A549 (cell line): ENCODE results near the gene NOXA1. TPM values are rescaled to one million over a fixed set of nuclear protein-coding genes. Genes with fewer than 3 reads are reported as not detected.

ENCODE experiments used
- ATAC-seq, 2 experiments: fragments of 200-7000 bp in 1 of 2; fragments of >200 bp in 1 of 2; cut with Nextera tagmentation in 1 of 2; cut with Tn5 transposase in 1 of 2; 3 replicates each; pipeline versions ENCODE4 v1.8.0 to v1.9.1; 2018 to 2020; ENCODE audit warnings: mild to moderate bottlenecking in 1 of 2, moderate library complexity in 1 of 2
- CTCF ChIA-PET: fragments of 300-600 bp; sonication (Branson Sonifier 250); formaldehyde crosslinking; extraction: SDS; loops from one replicate; lab custom pipeline; 2021; ENCODE audit warnings: antibody characterized with exemption, inconsistent platforms; lab: Yijun Ruan, JAX
- POLR2A ChIA-PET: fragments of 350-600 bp; formaldehyde crosslinking; extraction: SDS; loops from one replicate; lab custom pipeline; 2021; ENCODE audit warnings: antibody characterized with exemption, inconsistent platforms; lab: Yijun Ruan, JAX
- DNase-seq, 2 experiments: peaks; one replicate each; pipeline versions ENCODE4 v3.0.0 to v3.0.0-alpha.2; 2011 to 2016; ENCODE audit warnings: low read depth in 1 of 2, low spot score in 1 of 2
- FAIRE-seq: peaks from 2 replicates; lab custom pipeline; 2011; peaks lifted over from hg19 to GRCh38; lab: Jason Lieb, UNC
- H3K27ac ChIP-seq, 2 experiments: fragments of >200 bp; sonication (Bioruptor Twin); formaldehyde crosslinking; 3 replicates each; pipeline ENCODE4 v1.5.1; 2016 to 2017
- H3K4me1 ChIP-seq: fragments of >200 bp; sonication (Bioruptor Twin); formaldehyde crosslinking; 3 replicates; pipeline ENCODE4 v1.6.1; 2016
- H3K4me2 ChIP-seq: fragments of >200 bp; sonication (Bioruptor Twin); formaldehyde crosslinking; 3 replicates; pipeline ENCODE4 v1.6.1; 2016
- H3K4me3 ChIP-seq: fragments of >200 bp; sonication (Bioruptor Twin); formaldehyde crosslinking; 3 replicates; pipeline ENCODE4 v1.5.1; 2016
- H3K9me3 ChIP-seq: fragments of >200 bp; sonication (Bioruptor Twin); formaldehyde crosslinking; 3 replicates; pipeline ENCODE4 v1.6.1; 2016
- BHLHE40 ChIP-seq: IDR thresholded peaks from 2 replicates; pipeline ENCODE4 v1.6.1; 2012; ENCODE audit warnings: low read depth, low read length, inconsistent platforms
- CHD2 ChIP-seq: fragments of 150-350 bp; IDR thresholded peaks from 2 replicates; pipeline ENCODE4 v1.6.1; 2014; ENCODE audit warnings: low read length; ENCODE audit not compliant: partially characterized antibody
- CHD4 ChIP-seq: fragments of 200-600 bp; sonication (generic); IDR thresholded peaks from 2 replicates; pipeline ENCODE4 v1.6.1; 2016; ENCODE audit warnings: antibody characterized with exemption, mild to moderate bottlenecking, borderline replicate concordance
- EHMT2 ChIP-seq: fragments of 200-600 bp; sonication (generic); IDR thresholded peaks from 2 replicates; pipeline ENCODE4 v1.6.1; 2016; ENCODE audit warnings: antibody characterized with exemption, low read depth, mild to moderate bottlenecking, moderate library complexity
- ESRRA ChIP-seq: fragments of 150-350 bp; IDR thresholded peaks from 2 replicates; pipeline ENCODE4 v1.6.1; 2014; ENCODE audit warnings: mild to moderate bottlenecking, low read length, borderline replicate concordance
- FOSL2 ChIP-seq, 2 experiments: fragments of 450-650 bp in 1 of 2; fragments of >200 bp in 1 of 2; sonication (Bioruptor Twin) in 1 of 2; formaldehyde crosslinking; IDR thresholded peaks; 2 replicates each; pipeline versions ENCODE4 v1.5.0 to v1.6.1; 2016 to 2020; ENCODE audit warnings: mild to moderate bottlenecking in 1 of 2, moderate library complexity in 1 of 2
- FOXS1 ChIP-seq: fragments of 250-450 bp; sonication (Bioruptor Pico); IDR thresholded peaks from 2 replicates; pipeline ENCODE4 v1.5.0; 2020; ENCODE audit warnings: mild to moderate bottlenecking, moderate library complexity
- HDAC2 ChIP-seq: fragments of 200-600 bp; sonication (generic); IDR thresholded peaks from 2 replicates; pipeline ENCODE4 v1.6.1; 2016
- HOXB13 ChIP-seq: fragments of 250-450 bp; sonication (Bioruptor Pico); IDR thresholded peaks from 2 replicates; pipeline ENCODE4 v1.5.0; 2020; ENCODE audit warnings: low read depth, mild to moderate bottlenecking, moderate library complexity
- KDM1A ChIP-seq: fragments of 200-600 bp; sonication (generic); IDR thresholded peaks from 2 replicates; pipeline ENCODE4 v1.6.1; 2016; ENCODE audit warnings: low read depth, mild to moderate bottlenecking
- MAFK ChIP-seq: fragments of 450-650 bp; IDR thresholded peaks from 2 replicates; pipeline ENCODE4 v1.6.1; 2014; ENCODE audit not compliant: partially characterized antibody
- MAZ ChIP-seq: fragments of 150-350 bp; IDR thresholded peaks from 2 replicates; pipeline ENCODE4 v1.6.1; 2014; ENCODE audit warnings: antibody characterized with exemption, low read depth, low read length, borderline replicate concordance
- MYC ChIP-seq: IDR thresholded peaks from 2 replicates; pipeline ENCODE4 v1.6.1; 2012; ENCODE audit warnings: mild to moderate bottlenecking, inconsistent platforms, low read length, improper control_type of control experiment, borderline replicate concordance
- NPAS2 ChIP-seq: fragments of 250-450 bp; sonication (Bioruptor Pico); IDR thresholded peaks from 2 replicates; pipeline ENCODE4 v1.8.0; 2022; ENCODE audit warnings: mild to moderate bottlenecking, moderate library complexity, borderline replicate concordance
- NR3C1 ChIP-seq: fragments of >200 bp; sonication (Bioruptor Twin); formaldehyde crosslinking; IDR thresholded peaks from 3 replicates; pipeline ENCODE4 v1.6.1; 2017
- PHF8 ChIP-seq: fragments of 200-600 bp; sonication (generic); IDR thresholded peaks from 2 replicates; pipeline ENCODE4 v1.6.1; 2016; ENCODE audit warnings: low read depth, mild to moderate bottlenecking, antibody characterized with exemption, moderate library complexity, borderline replicate concordance
- POLR2A ChIP-seq: IDR thresholded peaks from 2 replicates; pipeline ENCODE4 v1.6.1; 2012; ENCODE audit warnings: mild to moderate bottlenecking, low read length
- RFX5 ChIP-seq: fragments of 450-650 bp; IDR thresholded peaks from 2 replicates; pipeline ENCODE4 v1.7.1; 2014; ENCODE audit warnings: antibody characterized with exemption, mild to moderate bottlenecking, moderate library complexity
- RNF2 ChIP-seq: fragments of 200-600 bp; sonication (generic); IDR thresholded peaks from 2 replicates; pipeline ENCODE4 v1.6.1; 2016; ENCODE audit warnings: low read depth, mild to moderate bottlenecking, antibody characterized with exemption, moderate library complexity, borderline replicate concordance
- SMC3 ChIP-seq: fragments of >200 bp; sonication (Bioruptor Twin); formaldehyde crosslinking; IDR thresholded peaks from 3 replicates; pipeline ENCODE4 v1.6.1; 2018; ENCODE audit warnings: inconsistent platforms
- TFCP2L1 ChIP-seq: fragments of 250-450 bp; sonication (Bioruptor Pico); IDR thresholded peaks from 2 replicates; pipeline ENCODE4 v1.5.0; 2021; ENCODE audit warnings: mild to moderate bottlenecking
- TP53 ChIP-seq: fragments of 250-450 bp; sonication (Bioruptor Pico); IDR thresholded peaks from 2 replicates; pipeline ENCODE4 v1.5.0; 2021; ENCODE audit warnings: mild to moderate bottlenecking, moderate library complexity
- ZFP36 ChIP-seq: fragments of 450-650 bp; IDR thresholded peaks from 2 replicates; pipeline ENCODE4 v1.6.1; 2014; ENCODE audit warnings: borderline replicate concordance; ENCODE audit not compliant: partially characterized antibody
- WGBS: methylation state at CpG from one replicate; pipeline ENCODE4 v1.1.6; 2017; ENCODE audit errors: missing lambda C conversion rate; 5-methylcytosine and 5-hydroxymethylcytosine counted together
- polyA plus RNA-seq, 4 experiments: library from polyadenylated mRNA; depleted of rRNA in 3 of 4; stranded (reverse); fragments of >200 nt; fragmentation: RNase III in 1 of 4; extraction: RNeasy Plus Mini Kit Qiagen cat#74134 plus additional on column Dnase treatment in 1 of 4; gene quantifications; 2 replicates in 3 of 4; 3 replicates in 1 of 4; pipeline ENCODE4 v1.2.3, GENCODE V29; 2011 to 2017
- TF ChIP-seq, protein P1 (sequence below): fragments of 200-600 bp; sonication (generic); IDR thresholded peaks from 2 replicates; pipeline ENCODE4 v1.6.1; 2016; ENCODE audit warnings: antibody characterized with exemption, mild to moderate bottlenecking, moderate library complexity
- TF ChIP-seq, protein P2 (sequence below): IDR thresholded peaks from 2 replicates; pipeline ENCODE4 v1.6.1; 2012
- TF ChIP-seq, protein P3 (sequence below): IDR thresholded peaks from 2 replicates; pipeline ENCODE4 v1.6.1; 2012

The NOXA1 gene
- polyA plus RNA-seq, 2 of the 4 experiments (the other 2 are of a cell fraction), result 0.44 to 1.5 TPM

DNA sequence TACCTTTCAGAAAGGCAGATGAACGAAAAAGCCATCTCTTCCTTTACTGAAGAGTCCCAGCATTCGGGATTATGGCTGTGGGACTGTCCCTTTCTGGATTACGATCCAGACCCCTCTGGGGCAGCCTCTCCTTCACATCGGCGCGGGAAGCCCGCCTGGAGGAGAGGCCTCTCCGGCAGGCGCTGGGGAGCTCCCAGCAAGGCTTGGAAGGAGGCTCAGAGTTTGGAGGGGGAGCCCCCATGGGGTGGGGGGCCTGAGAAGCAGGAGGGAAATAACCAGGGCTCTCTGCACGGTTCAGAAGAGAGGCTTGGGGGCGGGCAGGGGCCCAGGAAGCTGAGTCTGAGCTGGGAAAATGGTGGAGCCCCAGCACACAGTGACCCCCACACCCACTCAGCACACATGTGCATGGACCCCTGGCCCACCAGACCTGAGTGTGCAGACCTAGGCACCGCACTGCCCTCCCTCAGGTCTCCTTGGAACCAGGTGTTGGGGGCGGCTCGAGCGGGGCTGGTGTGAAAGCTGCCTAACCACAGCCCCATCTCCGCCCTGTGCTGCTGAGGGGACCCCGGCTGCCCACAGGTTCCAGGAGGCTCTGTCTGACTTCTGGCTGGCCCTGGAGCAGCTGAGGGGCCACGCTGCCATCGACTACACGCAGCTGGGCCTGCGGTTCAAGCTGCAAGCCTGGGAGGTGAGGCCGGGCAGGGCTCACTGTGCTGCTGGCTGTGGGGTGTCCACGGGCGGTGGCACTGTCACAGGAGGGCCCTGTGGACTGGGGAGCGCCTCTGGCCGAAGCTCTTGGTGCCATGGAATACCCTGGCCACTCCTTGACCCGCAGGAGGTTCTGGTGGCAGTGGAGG lies 4.5 kb downstream of the NOXA1 start:
- no peak overlapping the region for H3K4me3 ChIP-seq
- no peak overlapping the region for H3K4me2 ChIP-seq
- H3K9me3 ChIP-seq, result no peaks in the 10 kb centered on the region
- H3K27ac ChIP-seq, result no peak overlapping the region
- ChIA-PET POLR2A (no interaction called here), CTCF (interaction anchor here (0.8 to 8.1 kb wide), 2 partner anchors 11 to 17 kb away, joined by 3 to 98 read pairs; partner anchors contain the start of gene ENTPD8)
- ATAC-seq (no peak), FAIRE-seq (no peak), DNase-seq (no peak)
- TF ChIP-seq TFCP2L1 (CRISPR knock-in tag) (no peak), CHD2 (no peak), ZFP36 (no peak), HOXB13 (CRISPR knock-in tag) (no peak), RNF2 (no peak), TP53 (CRISPR knock-in tag) (no peak), MYC (no peak), KDM1A (no peak), FOXS1 (CRISPR knock-in tag) (no peak), POLR2A (no peak)
- TF ChIP-seq, protein P1, sequence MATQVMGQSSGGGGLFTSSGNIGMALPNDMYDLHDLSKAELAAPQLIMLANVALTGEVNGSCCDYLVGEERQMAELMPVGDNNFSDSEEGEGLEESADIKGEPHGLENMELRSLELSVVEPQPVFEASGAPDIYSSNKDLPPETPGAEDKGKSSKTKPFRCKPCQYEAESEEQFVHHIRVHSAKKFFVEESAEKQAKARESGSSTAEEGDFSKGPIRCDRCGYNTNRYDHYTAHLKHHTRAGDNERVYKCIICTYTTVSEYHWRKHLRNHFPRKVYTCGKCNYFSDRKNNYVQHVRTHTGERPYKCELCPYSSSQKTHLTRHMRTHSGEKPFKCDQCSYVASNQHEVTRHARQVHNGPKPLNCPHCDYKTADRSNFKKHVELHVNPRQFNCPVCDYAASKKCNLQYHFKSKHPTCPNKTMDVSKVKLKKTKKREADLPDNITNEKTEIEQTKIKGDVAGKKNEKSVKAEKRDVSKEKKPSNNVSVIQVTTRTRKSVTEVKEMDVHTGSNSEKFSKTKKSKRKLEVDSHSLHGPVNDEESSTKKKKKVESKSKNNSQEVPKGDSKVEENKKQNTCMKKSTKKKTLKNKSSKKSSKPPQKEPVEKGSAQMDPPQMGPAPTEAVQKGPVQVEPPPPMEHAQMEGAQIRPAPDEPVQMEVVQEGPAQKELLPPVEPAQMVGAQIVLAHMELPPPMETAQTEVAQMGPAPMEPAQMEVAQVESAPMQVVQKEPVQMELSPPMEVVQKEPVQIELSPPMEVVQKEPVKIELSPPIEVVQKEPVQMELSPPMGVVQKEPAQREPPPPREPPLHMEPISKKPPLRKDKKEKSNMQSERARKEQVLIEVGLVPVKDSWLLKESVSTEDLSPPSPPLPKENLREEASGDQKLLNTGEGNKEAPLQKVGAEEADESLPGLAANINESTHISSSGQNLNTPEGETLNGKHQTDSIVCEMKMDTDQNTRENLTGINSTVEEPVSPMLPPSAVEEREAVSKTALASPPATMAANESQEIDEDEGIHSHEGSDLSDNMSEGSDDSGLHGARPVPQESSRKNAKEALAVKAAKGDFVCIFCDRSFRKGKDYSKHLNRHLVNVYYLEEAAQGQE, result no peak
- peaks cover 20% of the 10 kb centered on the region; the same call in 1 of the 3 replicates for H3K4me1 ChIP-seq
- 94% methylated on average over 11 of the region's 27 CpGs for WGBS

DNA sequence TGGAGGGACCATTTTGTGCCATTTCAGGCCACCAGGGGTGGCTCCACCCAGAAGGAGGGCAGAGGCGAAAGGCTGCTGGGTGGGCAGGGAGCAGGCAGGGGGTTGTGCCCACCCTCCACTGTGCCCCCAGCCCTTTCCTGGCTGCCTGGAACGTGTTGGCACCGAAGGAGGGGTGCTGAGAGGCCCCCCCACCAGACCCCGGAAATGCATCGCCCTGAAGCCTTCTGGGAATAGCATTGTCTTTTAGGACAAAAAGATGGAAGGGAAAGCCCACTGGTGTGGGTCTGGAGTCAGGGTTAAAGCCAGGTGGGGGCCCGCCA lies 5.1 kb downstream of the NOXA1 start:
- H3K9me3 ChIP-seq, result no peaks in the 10 kb centered on the region
- TF ChIP-seq MAZ (no peak), NPAS2 (CRISPR knock-in tag) (no peak), SMC3 (no peak), ESRRA (no peak), POLR2A (no peak), CHD4 (no peak), HDAC2 (no peak), FOSL2 (IDR thresholded peaks at IDR 0.05) (no peak), FOSL2 (CRISPR knock-in tag; IDR thresholded peaks at IDR 0.05) (no peak), MYC (no peak), PHF8 (no peak), BHLHE40 (no peak), ZFP36 (no peak), EHMT2 (no peak), RFX5 (no peak), NR3C1 (no peak), MAFK (no peak)
- TF ChIP-seq, protein P2, sequence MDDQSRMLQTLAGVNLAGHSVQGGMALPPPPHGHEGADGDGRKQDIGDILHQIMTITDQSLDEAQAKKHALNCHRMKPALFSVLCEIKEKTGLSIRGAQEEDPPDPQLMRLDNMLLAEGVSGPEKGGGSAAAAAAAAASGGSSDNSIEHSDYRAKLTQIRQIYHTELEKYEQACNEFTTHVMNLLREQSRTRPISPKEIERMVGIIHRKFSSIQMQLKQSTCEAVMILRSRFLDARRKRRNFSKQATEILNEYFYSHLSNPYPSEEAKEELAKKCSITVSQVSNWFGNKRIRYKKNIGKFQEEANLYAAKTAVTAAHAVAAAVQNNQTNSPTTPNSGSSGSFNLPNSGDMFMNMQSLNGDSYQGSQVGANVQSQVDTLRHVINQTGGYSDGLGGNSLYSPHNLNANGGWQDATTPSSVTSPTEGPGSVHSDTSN, result no peak
- TF ChIP-seq, protein P3, sequence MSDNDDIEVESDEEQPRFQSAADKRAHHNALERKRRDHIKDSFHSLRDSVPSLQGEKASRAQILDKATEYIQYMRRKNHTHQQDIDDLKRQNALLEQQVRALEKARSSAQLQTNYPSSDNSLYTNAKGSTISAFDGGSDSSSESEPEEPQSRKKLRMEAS, result no peak
- no peak overlapping the region for H3K27ac ChIP-seq
- no peak overlapping the region for H3K4me2 ChIP-seq
- ATAC-seq (no peak), DNase-seq (no peak), FAIRE-seq (no peak)
- CTCF ChIA-PET, result interaction anchor here (0.8 to 8.1 kb wide), 2 partner anchors 11 to 16 kb away, joined by 3 to 98 read pairs; partner anchors contain the start of gene ENTPD8
- 89% methylated on average over 4 of the region's 6 CpGs for WGBS
- no peak overlapping the region for H3K4me3 ChIP-seq
- peaks cover 20% of the 10 kb centered on the region; the same call in 1 of the 3 replicates for H3K4me1 ChIP-seq
- POLR2A ChIA-PET, result no interaction called here
